OCI-LY1 (cell line): ENCODE results near the gene BDH1.

Experiments used
- EZH2 ChIP-seq: fragments of 200-600 bp; sonication (generic), shearing (Covaris generic); IDR thresholded peaks from 2 replicates; pipeline ENCODE4 v1.8.0; 2017; ENCODE audit warnings: borderline replicate concordance, mixed run types, mild to moderate bottlenecking, antibody characterized with exemption, low read length, moderate library complexity, mixed read lengths
- TF ChIP-seq, protein P1 (sequence below): fragments of 200-600 bp; sonication (generic), shearing (Covaris generic); IDR thresholded peaks from 2 replicates; pipeline ENCODE4 v1.5.1; 2017; ENCODE audit warnings: mild to moderate bottlenecking, antibody characterized with exemption, low read length, moderate library complexity, mixed read lengths

DNA sequence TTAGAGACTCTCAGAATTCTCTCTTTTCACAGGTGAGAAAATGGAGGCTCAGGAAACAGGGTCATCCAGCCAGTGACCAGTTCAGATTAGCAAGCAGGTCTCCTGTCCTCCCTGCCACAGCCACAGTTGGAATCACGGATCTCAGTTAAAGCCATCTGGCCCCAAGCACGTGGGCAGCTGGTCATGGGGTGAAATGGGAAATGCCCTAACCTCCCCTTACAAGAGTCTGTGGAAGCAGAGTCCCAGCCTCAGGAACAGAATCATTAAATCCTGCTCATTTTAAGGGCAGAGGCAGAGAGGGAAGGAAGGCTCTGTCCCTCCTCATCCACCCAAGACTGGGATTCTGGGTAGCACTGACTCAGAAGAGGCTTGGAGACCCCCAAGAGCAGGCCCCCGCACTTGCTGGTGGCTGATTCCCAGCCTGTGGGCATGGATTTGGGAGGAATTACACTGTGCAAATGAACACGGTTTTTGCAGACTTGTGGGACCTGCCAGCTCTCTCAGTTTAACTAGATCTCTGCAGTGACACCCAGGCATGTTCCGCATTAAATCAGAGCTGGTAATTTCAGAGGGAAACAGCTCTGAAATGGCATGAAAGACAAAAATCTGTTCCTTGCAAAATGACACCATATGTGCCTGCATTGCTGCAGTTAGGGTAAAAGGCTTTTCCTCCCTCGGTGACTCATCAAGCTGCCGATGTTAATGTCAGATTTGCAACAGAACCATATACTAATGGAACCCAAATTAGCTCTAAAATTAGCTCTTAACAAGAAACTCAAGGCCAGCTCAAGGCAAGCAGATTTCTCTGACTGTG, 89.0 kb downstream of the BDH1 start:
- TF ChIP-seq, protein P1, sequence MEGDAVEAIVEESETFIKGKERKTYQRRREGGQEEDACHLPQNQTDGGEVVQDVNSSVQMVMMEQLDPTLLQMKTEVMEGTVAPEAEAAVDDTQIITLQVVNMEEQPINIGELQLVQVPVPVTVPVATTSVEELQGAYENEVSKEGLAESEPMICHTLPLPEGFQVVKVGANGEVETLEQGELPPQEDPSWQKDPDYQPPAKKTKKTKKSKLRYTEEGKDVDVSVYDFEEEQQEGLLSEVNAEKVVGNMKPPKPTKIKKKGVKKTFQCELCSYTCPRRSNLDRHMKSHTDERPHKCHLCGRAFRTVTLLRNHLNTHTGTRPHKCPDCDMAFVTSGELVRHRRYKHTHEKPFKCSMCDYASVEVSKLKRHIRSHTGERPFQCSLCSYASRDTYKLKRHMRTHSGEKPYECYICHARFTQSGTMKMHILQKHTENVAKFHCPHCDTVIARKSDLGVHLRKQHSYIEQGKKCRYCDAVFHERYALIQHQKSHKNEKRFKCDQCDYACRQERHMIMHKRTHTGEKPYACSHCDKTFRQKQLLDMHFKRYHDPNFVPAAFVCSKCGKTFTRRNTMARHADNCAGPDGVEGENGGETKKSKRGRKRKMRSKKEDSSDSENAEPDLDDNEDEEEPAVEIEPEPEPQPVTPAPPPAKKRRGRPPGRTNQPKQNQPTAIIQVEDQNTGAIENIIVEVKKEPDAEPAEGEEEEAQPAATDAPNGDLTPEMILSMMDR, result no peak
- no peak for TF ChIP-seq EZH2
